ES-I3 (cell line): Measurements from ENCODE around the gene MAS1L.
"Not testable (repeated sequence)": the region's sequence is repeated elsewhere in the genome, so short reads cannot be mapped to it uniquely, and the experiment has no call there.

Experiments
- H3K36me3 ChIP-seq: 2 replicates; pipeline ENCODE4 v1.6.1; 2013; ENCODE audit warnings: mild to moderate bottlenecking, low read length, control low read depth, moderate library complexity; ENCODE audit not compliant: insufficient read depth
- H3K4me1 ChIP-seq: 2 replicates; pipeline ENCODE4 v1.6.1; 2013; ENCODE audit warnings: mild to moderate bottlenecking, control low read depth, low read length; ENCODE audit not compliant: insufficient read depth
- H3K9ac ChIP-seq: 2 replicates; pipeline ENCODE4 v1.6.1; 2013; ENCODE audit warnings: low read depth, mild to moderate bottlenecking, low read length, moderate library complexity
- H3K9me3 ChIP-seq: 2 replicates; pipeline ENCODE4 v1.6.1; 2013; ENCODE audit warnings: mild to moderate bottlenecking, low read length, moderate library complexity; ENCODE audit not compliant: control insufficient read depth, insufficient read depth

The MAS1L gene

DNA sequence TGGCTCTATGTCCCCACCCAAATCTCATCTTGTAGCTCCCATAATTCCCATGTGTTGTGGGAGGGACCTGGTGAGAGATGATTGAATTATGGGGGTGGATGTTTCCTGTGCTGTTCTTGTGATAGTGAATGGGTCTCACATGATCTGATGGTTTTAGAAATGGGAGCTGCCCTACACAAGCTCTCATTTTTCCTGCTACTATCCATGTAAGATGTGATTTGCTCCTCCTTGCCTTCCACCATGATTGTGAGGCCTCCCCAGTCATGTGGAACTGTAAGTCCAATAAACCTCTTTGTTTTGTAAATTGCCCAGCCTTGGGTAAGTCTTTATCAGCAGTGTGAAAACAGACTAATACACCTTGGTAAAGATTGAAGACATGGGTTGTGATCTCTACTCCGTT, 43.7 kb downstream of the MAS1L start:
- not testable (repeated sequence) for H3K9ac ChIP-seq, H3K9me3 ChIP-seq, H3K36me3 ChIP-seq, H3K4me1 ChIP-seq

DNA sequence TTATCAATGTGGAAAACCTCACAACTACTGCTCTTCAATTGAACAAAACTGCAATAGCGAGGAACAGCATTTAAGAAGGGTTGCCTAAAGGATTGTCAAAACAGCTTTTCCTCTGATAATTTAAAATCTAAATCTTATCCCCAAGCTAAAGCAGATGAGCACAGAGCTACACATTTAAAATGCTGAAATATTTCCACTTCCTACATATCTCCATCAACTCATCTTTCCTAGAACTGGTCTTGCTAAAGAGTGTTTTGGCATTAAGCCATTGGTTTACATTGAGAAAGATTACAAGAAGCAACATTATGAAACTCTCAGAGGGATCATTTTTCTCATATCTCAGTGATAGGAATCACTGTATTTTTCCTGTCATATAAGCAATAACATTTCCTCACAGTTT, 45.0 kb downstream of the MAS1L start:
- H3K9me3 ChIP-seq: no peaks in the 10 kb centered on the region
- H3K4me1 ChIP-seq: peaks cover 6% of the 10 kb centered on the region; the same call in 1 of the 2 replicates
- H3K36me3 ChIP-seq: no peaks in the 10 kb centered on the region
- H3K9ac ChIP-seq: no peak overlapping the region

DNA sequence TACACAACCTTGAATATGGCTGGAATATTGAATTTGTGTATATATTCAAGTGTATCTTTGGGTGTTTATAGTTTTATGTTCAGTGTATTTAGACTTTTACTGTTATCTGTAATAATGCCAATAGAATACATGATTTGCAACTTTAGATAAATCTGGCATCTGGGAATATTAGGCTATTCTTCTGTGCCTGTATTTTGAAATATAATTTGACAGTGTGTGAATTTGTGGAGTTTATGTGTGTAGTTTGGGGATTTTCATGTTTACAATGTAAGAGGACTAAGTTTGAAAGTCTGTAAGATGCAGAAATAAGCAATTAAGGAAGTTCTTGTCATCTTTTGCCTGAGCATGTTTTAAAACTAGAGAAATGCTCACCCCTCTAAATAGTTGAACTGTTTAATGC, 48.8 kb downstream of the MAS1L start, which contains the start of gene OR10C1:
Gene OR10C1 (plus strand): TSS at position 301 of the 400 bp plus-strand sequence. CDS start 710 bp downstream, outside the sequence.
- no peaks in the 10 kb centered on the region for H3K36me3 ChIP-seq
- H3K9me3 ChIP-seq: no peaks in the 10 kb centered on the region
- no peak within 1 kb of the TSS for H3K9ac ChIP-seq
- no peaks in the 10 kb centered on the region for H3K4me1 ChIP-seq

DNA sequence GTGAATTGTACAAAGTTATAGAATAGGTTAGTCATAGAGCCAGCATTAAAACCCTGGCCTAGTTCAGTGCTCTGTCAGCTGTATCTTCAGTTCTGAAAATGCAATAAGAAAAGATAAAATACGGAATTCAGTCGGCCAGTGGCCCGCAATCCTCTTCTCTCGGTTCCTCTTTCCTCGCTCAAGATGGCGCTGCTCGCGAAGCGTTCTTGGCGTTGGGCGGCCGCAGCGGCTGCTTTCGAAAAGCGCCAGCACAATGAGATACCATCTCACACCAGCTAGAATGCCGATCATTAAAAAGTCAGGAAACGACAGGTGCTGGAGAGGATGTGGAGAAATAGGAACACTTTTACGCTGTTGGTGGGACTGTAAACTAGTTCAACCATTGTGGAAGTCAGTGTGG, 51.0 kb downstream of the MAS1L start:
- not testable (repeated sequence) for H3K4me1 ChIP-seq, H3K9me3 ChIP-seq, H3K36me3 ChIP-seq, H3K9ac ChIP-seq
